Fibroblast of villous mesenchyme (primary cell): ENCODE data around the gene MYO1D. TPM values are rescaled to one million over a fixed set of nuclear protein-coding genes. Genes with fewer than 3 reads are reported as not detected.

ENCODE experiments used
- DNase-seq: peaks from one replicate; pipeline ENCODE4 v3.0.0-alpha.2; 2010; ENCODE audit warnings: low read depth
- H3K4me3 ChIP-seq: 2 replicates; pipeline ENCODE4 v1.5.1; 2011; ENCODE audit warnings: low read depth, mild to moderate bottlenecking, low read length
- CTCF ChIP-seq: IDR thresholded peaks from 2 replicates; pipeline ENCODE4 v1.5.1; 2012; ENCODE audit warnings: low read depth, mild to moderate bottlenecking, low read length; ENCODE audit not compliant: insufficient read depth
- total RNA-seq: library from RNA; depleted of rRNA; stranded (reverse); fragments of >200 nt; gene quantifications from 2 replicates; pipeline ENCODE4 v1.2.3, GENCODE V29; 2012

MYO1D gene
- total RNA-seq, 1 donor: 19.0 TPM

- no peak overlapping the region for H3K4me3 ChIP-seq
- TF ChIP-seq CTCF: no peak
- no peak for DNase-seq
Measured at GRCh38 chr17:32477220-32477619, 399.7 kb downstream of the MYO1D start.

- no peak for DNase-seq
- no peak overlapping the region for H3K4me3 ChIP-seq
- TF ChIP-seq CTCF: no peak
Measured at GRCh38 chr17:32475258-32475657, 401.7 kb downstream of the MYO1D start.

- TF ChIP-seq CTCF: no peak
- no peak overlapping the region for H3K4me3 ChIP-seq
- no peak for DNase-seq
Measured at GRCh38 chr17:32471652-32472051, 405.3 kb downstream of the MYO1D start.

- DNase-seq: no peak
- no peak overlapping the region for H3K4me3 ChIP-seq
- no peak for TF ChIP-seq CTCF
Measured at GRCh38 chr17:32470405-32471167, 406.3 kb downstream of the MYO1D start.

- TF ChIP-seq CTCF: no peak
- no peak overlapping the region for H3K4me3 ChIP-seq
- DNase-seq: no peak
Measured at GRCh38 chr17:32467949-32468348, 409.0 kb downstream of the MYO1D start.

GRCh38 chr17:32464374-32464773, 412.6 kb downstream of the MYO1D start:
- no peak for TF ChIP-seq CTCF
- DNase-seq: no peak
- H3K4me3 ChIP-seq: no peak overlapping the region

- no peak overlapping the region for H3K4me3 ChIP-seq
- no peak for TF ChIP-seq CTCF
- DNase-seq: no peak
Measured at GRCh38 chr17:32463304-32463703, 413.6 kb downstream of the MYO1D start.
